ENCODE data around the gene MPV17L2.

DNA sequence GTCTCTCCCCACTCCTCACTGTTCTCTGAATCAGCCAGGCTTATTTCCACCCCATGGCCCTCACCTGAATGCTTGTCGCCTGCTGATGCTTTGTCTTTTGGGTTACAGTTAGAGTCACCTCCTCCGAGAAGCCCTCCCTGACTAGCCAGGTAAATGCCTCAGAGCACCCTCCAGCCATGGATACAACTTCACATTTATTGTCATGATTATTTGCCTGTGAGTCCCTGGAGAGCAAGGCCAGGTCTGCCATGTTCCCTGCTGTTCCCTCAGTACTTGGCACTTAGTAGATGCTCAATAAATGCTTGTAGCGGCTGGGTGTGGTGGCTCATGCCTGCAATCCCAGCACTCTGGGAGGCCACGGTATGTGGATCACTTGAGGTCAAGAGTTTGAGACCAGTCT, 36.9 kb downstream of the MPV17L2 start:
- no peak for TF ChIP-seq POLR2AphosphoS5 (IDR thresholded peaks at IDR 0.05)
- TF ChIP-seq, protein P1, sequence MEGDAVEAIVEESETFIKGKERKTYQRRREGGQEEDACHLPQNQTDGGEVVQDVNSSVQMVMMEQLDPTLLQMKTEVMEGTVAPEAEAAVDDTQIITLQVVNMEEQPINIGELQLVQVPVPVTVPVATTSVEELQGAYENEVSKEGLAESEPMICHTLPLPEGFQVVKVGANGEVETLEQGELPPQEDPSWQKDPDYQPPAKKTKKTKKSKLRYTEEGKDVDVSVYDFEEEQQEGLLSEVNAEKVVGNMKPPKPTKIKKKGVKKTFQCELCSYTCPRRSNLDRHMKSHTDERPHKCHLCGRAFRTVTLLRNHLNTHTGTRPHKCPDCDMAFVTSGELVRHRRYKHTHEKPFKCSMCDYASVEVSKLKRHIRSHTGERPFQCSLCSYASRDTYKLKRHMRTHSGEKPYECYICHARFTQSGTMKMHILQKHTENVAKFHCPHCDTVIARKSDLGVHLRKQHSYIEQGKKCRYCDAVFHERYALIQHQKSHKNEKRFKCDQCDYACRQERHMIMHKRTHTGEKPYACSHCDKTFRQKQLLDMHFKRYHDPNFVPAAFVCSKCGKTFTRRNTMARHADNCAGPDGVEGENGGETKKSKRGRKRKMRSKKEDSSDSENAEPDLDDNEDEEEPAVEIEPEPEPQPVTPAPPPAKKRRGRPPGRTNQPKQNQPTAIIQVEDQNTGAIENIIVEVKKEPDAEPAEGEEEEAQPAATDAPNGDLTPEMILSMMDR (IDR thresholded peaks at IDR 0.05): no peak
- no peak for TF ChIP-seq EP300 (IDR thresholded peaks at IDR 0.05)
- TF ChIP-seq POLR2A (IDR thresholded peaks at IDR 0.05; ENCODE audit: low read depth): no peak
